HG02938 (cell line): ENCODE results near the gene RUNX2.

Experiments
- ATAC-seq: cut with Tn5 transposase; IDR thresholded peaks from one replicate; pipeline ENCODE4 v1.9.1; 2021; ENCODE audit warnings: mild to moderate bottlenecking, moderate library complexity; ENCODE audit not compliant: unreplicated experiment

Gene RUNX2

DNA sequence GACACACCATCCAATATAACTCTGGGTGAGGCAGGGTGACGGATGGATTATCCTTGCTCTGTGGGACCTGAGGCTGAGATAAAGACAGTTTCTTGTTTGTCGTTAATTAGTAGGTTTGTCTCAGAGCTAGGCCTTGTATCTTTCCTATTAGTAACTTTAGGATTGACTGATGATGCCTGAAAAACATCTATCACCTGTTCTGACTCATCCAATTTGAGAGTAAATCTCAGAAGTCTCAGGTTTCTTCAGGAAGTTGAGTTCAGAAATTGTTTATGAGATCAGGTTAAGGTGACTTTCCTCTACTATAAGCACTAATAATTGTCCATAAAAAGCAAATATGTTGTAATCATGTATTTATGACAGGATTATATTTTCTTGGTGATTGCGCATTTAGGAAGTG is 179.1 kb downstream of the RUNX2 start:
- ATAC-seq = no peak

DNA sequence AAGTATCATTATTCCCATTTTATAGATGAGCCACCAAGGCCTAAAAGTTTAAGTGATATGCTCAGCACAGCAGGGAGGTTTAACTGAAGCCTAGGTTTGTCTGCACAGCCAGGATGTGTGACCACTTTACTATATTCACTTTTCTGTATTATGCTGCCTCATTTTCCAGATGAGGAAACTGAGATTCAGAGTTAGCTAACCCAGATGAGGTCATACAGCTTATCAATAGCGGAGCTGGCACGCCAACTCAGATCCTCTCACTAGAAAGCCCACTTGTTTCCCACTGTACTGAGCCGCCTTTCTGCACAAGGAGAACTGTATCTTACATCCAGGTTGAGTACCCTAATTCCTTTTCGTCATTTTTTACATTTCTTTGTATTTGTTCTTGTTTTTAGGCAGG is 181.3 kb downstream of the RUNX2 start:
- no peak for ATAC-seq

DNA sequence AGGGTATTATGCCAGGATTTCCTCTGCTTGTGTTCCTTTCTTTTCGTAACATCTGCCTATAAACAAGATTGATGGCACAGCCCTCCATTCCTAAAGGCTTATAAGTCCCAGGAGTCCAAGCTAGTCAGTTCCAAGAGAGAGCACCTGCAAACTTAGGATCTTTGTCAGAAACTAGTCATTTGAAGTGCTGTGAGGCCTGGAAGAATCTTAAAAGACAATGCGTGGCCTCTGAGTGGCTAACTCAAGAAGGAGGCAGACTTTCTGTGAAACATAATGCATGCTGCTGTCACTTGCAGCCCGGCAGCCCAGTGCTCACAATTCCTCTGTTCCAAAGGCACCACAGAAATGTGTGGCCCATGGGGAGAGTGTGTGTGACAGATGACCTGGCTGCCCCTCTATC is 184.6 kb downstream of the RUNX2 start:
- no peak for ATAC-seq

DNA sequence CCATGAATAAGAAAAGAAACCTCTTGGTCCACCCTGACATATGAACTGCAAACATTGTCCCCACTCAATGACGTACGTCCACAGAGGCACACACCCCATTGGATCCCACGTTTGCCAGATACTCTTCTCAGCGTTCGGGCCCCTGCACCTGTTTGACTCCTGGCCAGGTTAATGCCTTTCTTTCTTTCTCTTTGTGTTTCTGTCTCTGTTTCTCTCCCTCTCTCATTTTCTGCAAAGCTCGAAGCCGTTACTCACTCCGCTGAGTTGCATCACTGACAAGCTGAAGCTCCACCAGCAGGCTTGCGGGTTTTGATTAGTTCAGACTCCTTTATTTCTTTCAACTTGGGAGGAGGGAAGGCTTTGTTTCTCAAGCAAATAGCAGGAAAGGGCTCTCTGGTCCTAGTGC is 185.1 kb downstream of the RUNX2 start:
- ATAC-seq = no peak

DNA sequence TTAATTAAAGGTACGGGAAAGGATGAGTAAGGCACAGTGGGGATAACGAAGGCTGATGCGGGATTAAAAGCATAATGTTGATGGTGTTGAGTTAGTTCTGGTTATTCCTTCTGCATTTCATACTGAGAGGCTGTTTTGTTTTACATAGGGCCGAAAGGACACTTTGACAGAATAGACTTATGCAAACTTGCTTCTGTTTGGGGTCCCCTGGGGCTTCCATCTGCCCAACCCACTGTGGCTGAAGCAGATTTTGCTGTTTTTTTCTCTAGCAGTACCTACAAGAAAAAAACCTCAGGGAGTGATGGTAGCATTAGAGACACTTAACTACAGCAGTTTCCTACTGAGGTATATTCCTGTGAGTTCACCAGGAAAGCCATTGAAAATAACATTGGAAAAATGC is 185.7 kb downstream of the RUNX2 start:
- ATAC-seq = no peak

DNA sequence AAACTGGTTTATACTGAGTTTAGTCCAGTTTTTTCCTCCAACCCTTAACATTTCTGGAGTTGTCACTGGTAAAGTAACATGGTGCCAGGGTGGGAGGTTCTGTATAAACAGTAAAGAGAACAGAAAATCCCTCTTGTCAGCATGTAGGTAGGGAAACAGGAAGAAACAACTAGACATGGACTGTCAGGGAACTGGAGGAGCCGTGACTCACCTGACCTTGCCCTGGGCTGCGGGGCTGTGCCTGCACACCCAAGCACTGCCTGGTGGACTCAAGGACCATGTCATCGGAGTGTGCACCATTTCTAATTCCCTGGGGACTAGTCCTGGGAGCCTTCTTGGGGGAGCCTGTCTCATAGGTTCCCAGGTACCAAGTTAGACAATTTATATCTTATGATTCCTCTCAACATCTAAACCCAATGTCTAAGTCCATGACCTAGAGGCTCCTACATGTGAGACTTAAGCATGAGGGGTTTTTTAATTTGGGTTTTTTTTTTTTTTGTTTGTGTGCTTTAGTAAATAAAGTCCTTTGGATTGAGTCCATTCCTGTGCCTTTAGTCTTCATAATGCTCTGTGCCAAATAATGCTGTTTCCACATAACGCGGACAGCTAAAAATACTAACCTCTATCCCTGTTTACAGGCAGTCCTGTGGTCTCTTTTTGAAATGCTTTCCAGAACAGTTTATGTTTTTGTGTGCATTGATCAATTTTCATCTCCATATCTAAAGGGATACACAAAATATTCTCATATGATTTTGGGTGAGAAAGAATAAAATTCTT is 186.5 kb downstream of the RUNX2 start:
- no peak for ATAC-seq

DNA sequence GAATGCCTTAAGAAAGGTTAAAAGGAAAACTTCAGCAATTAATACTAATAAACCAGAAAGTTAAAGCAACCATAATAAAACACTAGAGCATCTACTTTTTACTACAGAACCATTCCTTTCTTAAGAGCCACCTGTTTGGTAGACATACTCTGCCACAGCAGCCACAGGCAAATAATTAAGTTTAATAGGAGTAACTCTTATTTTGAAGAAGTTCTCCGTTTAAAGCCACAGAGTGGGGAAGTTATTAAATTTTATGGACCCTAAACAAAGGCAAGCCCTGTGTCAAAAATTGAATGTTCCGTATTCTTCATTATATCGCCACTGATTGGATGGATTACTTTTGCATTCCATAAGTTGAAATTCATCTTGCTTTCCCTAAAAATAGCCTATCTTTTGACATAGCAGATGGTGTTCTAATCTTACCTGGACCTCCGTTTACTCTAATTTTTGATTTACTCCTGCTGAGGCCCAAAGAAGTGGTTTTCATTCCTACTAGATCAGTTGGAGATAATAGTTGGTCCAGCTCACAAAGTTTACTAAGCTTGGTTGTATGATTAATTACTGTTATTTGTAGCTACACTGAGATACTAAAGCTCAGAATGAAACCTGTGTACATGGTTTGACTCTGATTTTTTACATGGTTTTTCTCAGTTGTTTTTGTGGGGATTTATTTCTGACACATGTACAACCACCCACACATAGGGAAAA is 190.0 kb downstream of the RUNX2 start:
- ATAC-seq = no peak

DNA sequence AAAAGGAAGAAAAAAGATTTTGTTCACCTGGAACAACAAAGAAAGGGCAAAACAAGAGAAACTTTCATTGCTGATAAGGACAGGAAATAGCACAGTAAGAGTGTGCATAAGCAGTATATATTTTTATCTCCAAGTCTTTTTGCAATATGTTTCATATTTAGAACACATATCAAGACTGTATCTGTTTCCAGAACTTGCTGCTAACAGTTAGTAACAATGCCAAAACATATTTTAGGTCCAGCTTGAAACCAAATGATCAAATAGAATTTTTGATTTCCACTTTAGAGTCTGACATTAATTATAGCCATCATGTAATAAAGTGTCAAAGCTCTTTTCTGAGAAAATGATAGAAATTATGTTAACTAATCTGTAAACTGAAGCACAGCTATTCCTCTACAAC is 193.1 kb downstream of the RUNX2 start:
- no peak for ATAC-seq

DNA sequence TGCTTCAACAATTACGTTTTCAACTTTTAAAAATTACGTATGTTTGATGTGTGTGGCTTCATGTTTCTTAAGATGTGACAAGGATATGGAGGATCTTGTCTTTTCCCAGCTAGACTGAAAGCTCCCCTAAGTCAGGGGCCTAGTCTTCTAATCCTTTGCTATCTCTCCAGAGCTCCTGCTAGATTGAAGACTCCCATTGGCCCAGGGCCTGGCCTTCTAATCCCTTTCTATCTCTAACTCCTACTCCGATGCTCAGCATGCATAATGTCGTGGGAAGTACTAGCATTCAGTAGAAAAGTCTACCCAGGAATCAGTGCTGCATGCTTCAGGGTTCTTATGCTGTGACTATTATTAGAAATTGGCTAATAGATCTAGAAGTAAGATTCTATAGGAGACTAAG is 194.4 kb downstream of the RUNX2 start:
- ATAC-seq = no peak

DNA sequence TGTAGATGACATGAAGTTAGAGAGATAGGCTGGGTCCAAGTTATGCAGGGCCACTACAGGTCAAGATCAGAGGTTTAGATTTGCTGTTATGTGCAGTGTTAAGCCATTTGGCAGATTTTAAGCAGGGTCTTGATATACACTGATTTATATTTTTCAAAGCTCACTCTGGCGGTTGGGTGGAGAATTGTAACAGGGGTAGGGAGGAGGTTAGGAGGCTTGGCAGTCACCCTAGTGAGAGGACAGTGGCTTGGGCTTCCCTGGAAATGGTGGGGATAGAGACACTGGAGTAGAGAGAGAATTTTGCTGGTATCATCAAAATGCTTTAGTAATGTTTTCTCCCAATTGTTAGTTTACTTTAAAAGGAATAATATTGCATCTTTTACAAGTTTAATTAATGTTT is 199.1 kb downstream of the RUNX2 start:
- ATAC-seq = no peak

DNA sequence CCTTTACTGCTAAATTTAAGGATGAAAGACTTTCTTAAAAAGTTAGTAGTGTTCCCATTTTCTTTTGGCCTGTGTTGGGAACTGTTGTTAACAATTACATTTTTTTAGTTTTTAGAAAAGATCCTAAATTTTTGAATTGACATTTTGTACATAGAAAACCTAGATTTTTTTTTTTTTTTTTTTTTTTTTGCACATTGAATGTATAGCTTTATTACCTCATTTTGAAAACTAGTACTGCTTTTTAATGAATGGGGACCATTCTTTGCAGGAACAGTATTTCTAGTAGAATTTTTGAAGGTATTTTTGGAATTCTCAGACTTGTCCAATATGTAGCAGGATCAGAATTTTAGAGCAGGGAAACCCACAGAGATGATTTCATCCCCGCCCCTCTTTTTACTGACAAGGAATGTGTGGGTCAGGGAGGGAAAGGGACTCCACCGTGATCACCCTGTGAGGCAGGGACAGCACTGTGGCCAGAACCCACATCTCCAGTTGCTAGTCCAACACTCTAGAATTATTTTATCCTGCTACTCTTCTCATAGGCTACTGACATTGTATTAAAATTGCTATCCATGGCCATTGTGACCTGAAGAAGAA is 204.0 kb downstream of the RUNX2 start:
- no peak for ATAC-seq

DNA sequence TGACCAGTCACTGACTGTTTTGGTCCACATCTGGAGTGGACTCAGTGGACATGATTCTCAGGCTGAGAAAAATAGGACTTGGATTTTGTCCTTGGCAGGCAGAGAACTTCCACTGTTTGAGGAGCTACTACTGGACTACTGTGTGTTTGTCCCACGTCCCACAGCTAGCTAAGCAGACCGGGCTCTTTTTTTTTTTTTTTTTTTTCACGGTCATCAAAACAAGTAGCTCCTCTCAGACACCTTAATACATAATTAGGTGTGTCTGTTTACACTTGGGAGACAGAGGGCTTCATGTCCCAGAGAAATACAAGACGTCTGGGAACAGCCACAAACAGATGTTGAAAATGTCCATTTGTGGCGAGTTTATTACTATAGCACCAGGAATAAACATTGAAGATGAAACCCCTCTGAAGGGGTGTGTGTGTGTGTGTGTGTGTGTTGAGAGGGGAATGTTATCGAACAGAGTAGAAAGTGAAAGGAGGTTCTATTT is 204.6 kb downstream of the RUNX2 start:
- no peak for ATAC-seq

DNA sequence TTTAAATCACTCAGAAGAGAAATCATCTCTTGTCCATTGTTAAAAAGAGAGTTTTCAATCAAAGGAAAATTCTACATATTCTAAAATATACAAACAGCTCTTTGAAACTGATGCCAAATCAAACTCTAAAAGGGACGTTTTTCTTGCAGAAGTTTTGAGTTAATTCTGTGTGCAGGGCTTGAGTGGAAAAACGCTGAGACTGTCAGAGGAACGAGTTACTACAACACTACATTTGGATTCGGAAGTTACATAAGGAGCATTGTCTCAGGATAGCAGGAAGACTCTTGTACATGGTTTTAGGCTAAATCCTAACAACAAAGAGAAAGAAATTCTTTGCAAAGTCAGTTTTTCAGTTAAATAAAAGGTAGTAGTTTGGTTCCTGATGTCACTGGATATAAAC is 205.3 kb downstream of the RUNX2 start:
- no peak for ATAC-seq

DNA sequence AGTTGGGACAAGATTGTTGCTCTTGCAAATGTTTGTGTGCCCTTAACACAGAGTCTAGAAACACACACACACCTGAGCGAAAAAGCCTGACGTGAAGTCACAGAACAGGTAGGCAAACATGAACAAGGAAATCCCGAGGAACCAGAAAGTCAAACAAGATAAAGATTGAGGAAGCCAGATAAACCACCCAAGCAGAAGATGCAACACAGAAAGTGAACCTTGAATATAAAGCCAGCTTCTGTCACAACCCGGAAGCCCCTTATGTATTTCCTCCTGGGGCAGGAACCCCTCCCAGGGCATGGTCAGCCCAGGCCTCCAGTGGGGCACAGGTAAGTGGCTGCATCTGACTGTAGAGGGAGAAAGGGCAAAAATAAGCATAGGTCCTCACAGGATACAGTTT is 207.8 kb downstream of the RUNX2 start:
- ATAC-seq = no peak

DNA sequence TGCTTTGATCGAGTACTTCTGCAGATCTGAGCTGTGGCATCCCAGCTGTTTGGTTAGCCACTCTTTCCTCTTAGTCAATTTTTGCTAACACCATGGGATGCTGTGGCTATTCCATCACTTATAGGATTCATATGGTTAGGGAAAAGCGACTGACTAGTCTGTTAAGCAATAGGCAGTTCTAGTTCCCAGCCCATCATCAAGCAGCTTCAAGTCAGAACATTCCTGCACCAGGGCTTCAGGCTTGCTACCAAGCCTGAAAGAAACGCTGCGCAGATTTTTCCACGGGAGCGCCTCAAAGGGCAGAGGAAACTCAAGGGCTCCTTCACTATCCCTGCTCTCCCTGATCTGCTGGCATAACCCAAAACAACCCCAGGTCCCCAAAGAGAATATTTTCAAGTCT is 209.4 kb downstream of the RUNX2 start:
- no peak for ATAC-seq

DNA sequence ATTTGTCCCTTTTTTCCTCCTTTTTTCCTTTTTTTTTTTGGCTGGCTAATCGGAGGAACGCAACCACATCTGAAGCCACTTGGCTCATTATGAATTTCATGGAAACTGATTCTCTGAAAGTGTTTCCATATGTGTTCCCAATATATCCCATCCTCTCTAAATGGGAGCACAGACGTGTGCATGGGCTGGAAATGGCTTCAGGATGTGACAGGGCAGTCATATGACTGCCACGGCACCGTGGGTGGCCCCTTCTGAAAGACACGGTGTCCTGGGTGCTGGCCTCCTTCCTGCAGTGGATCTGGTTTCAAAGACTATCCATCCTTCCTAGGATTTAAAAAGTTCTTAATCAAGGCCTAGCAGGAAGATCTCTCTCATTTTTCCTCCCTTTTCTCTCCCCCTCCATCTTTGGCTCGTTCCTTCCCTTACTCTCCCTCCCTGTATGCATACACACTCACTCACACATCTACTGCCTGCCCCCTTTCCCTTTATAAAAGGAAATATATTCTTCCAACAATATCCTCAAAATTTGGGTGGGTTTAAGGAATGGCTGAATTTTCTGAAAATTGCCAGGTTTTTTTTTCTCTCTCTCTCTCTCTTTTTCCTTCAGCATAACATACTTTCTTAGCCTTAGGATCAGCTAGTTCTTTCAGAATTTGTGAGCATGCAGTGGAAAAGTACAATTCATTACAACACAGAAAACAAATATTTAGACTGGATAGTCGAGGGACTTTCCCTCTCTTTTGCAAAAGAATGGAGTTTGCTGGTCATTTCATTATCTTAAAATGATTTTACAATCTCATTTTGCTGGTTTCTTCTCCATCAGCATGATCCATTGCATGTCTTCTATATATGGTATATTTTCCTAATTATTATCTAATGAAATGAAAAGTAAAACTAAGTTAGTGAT is 210.8 kb downstream of the RUNX2 start:
- ATAC-seq = no peak

DNA sequence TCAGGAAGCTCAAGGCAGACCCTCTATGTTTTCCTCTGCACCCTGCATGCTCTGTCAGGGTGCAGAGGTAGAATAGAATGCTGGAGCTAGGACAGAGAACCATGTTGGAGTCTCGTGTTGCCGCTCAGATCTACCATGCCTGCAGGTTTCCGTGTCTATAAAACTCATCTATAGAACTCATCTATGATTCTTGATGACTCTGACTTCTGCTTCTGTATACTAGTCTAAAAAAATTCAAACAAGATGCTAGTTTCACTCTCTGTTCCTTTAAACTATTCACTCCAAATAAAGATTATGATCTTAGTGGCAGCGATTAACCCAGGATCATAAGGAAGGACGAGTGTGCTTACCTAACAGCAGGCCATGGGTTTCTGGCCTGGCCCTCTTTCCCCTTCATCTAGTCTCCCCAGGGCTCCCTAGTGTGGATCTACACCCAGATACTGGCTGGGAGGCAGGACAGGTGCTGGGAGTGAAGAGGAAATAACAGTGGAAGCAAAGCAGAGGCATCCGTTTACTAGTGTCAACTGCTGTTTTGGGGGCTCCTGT is 212.3 kb downstream of the RUNX2 start:
- ATAC-seq = no peak

DNA sequence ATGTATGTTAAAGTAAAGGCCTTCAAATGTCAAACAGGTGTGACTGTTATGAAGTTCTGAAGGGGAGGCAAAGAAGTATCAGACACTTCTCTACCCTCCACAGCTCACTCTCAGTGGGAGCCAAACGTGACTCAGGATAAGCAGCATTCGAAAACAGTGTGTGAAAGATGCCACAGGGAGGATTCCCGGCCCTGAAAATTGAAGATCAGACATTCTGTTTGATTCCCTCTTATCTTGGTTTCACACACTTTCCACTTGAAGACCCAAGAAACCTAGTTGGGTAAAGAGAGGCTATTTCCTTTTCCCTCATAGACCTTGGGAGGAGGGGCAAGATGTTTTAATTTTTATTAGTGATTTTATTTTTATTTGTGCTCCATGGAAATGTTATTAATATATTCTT is 213.8 kb downstream of the RUNX2 start:
- ATAC-seq = no peak

DNA sequence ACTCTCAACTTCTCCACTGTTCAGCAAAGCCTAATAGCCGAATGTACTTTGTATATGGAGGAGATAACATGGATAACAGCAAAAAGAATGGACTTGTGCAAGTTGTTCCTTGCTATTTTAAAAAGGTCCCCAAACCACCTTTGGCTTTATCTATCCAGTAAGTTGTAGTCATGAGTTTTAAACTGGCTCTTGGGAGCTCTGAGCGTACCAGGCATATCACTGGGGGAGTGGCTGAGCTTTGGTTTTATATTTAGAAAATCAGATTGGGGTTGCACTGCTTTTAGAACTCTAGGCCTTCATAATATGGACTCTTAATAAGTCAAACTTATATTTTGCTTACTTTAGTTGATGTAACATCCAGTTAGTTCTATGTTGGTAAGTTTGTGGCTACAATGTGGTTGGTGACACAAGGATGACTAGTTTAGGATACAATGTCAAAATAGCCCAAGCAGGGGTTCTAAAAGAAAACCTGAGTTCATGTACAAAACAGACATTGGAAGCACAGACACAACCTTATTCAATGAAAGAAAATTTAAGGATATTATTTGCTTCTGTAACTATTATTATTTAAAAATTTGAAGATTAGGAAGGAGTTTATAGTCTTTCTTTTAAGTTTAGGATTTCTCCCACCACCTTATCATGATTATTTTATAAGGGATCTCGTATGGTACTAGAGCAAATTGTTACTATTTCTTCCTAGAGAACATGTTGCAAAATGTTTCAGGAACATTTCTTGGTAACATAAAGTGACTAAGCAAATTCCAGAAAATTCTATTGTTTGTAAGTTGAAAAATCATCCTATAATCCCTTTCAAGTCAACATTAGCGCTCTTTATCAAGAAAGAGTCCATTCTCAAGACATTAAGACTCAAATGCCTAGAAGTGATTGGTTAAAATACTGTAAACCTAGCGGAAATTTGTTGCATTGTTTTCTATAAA is 215.4 kb downstream of the RUNX2 start:
- ATAC-seq = no peak

DNA sequence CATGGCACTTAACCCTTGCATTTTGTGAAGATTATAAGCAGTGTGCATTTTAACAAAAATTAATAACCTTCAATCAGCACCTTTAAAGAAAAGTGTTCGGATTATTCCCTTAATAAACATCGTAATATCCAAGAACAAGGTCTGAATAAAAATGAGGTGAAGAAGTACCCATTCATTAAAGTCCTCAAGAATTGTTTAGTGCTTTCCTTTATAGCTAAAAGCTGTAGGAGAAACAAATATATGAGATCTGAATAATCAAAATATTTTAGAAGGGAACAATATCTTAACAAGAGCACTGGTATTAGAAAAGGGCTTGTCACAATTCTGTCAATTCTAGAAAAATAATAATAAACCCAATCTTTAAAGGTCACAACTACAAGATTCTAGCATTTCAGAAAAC is 217.3 kb downstream of the RUNX2 start:
- no peak for ATAC-seq
